Activated CD8-positive, alpha-beta memory T cell treated with anti-CD3 and anti-CD28 coated beads, Interleukin-2, amount 50 U/mL, for 48 hours (primary cell): Measurements from ENCODE around the gene GPER1.

ENCODE experiments used
- DNase-seq: peaks from one replicate; pipeline ENCODE4 v3.0.0-alpha.2; 2020

GPER1 gene

DNA sequence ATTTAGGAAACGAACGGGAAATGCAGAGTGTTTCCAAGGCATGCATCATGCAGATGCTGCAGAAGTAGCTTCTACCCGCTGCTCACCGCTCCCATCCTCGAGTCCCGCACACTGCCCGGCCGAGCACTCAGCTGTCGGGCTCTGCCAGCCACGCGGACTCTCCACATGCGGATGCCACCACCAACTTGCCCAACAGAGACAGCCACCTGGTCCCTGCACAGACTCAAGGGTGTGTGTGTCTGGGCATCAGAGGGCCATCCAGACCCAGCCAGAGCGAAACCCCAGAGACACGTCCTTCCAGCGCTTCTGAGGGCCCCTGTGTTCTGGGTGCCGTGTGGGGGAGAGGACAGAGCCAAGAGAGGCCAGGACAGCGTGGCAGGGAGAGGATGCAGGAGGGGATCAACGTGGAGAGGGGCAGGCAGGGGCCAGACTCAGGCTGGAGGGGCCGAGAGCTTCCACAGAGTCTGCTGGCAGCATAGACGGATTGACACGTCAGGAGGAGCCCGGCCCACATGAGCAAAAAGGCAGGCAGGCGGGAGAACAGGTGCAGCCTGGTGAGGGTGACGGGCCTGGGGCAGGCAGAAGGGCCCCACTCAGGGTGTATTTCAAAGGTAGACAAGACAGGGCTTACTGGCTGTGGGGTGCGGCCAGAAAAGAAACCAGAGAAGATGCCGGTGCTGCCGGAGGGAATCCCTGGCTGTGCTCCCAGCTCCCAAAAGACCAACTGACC, 18.3 kb downstream of the GPER1 start:
- DNase-seq = no peak

DNA sequence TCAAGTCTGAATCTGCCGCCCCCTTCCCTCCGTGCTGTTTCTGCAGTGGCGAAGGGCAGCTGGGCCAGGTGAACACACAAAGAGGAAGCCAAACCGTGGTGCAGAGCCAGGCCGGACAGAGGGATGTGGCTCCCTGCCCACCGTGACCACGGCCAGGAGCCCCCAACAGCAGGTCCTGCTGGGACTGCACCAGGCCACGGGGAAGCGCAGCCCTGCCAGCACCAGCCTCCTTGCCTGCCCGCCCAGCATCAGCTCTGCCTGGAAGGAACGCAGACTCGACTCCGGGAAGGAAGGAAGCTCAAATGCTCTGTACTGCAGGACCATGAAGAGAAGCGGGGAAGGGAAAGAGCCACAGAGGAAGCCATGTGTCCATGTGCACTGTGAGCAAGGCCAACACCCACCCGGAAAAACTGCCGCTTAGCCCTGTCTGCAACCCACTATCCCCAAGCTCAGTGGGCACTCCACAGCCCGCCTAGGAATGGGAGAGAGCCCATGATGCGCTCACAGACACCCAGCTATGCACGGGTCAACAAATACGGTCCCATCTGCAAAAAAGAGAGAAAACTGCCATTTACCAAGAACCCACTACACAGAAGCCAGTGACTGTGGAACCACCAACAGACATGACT, 19.0 kb downstream of the GPER1 start:
- no peak for DNase-seq

DNA sequence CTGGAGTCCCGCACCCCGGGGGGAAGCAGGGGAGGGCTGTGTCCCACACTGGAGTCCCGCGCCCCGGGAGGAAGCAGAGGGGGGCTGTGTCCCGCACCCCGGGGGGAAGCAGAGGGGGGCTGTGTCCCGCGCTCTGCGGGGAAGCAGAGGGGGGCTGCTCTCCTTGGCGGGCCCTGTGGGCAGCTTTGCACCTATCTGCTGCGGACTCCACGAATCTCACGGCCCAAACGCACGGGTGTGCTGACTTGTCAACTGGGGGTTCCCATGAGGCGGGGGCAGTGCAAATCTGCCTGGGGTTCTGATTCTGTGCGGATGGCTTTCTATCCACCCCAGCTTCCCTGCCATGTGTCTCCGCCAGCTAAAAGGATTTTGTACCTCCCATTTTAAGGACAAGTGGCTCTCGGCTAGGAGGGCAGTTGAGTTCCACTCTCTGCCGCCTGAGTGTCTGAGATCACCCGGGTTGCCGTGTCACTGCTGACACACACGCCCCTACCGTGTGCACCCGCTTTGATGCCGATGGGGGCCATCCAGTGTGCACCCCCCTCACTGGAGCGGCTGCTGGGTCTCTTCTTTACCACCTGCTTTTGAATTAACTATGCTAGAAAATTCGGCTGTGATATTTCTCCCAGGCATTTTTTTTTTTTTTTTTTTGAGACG, 20.5 kb downstream of the GPER1 start:
- no peak for DNase-seq

DNA sequence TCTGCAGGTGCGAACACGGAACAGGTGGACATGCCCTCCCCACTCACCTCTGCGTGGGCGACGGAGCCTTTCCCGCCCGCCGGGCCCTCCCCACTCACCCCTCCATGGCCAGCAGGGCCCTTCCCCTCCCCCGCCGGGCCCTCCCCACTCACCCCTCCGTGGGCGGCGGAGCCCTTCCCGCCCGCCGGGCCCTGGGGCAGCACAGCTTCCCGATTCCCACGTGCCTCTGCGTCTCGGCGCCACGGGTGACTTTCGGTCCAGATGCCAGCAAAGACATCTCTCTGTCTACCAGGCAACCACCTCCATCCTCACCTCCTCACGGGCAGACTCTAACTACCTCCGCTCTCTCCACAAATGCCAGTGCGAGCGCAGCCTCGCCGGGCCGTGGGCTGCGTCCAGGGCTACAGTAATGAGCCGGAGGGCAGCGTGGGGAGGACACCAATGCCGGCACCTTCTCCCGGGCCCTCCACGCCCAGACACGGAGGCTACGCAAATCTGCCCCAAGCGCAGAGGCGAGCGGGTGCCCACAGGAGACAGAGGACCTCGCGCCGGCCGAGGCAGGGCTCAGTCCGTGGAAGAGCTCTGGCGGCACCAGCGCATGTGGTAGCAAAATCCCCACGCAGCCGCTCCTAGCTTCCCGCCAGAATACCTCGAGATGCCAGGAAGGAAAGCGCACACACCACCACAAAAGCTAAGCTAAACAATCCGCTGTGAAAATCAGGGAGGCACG, 21.8 kb downstream of the GPER1 start:
- no peak for DNase-seq

DNA sequence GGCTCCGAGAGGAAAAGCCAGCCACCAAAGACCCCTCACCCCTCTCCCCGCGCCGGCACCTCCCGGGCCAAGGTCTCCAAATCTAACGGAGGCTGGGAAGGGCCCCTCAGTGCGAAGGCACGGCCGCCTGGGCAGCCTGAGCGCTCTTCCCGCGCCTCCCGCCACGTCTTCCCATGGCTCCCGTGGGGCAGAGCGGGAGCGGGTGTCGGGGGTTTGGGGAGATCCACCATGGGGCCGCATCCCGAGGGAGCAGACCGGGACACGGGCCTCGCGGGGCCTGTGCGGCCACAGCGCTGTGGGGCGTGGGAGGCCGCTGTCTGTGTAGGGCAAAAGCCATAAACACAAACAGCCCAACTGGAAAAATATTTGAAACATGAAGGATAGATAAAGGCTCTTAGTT, 22.4 kb downstream of the GPER1 start:
- no peak for DNase-seq

DNA sequence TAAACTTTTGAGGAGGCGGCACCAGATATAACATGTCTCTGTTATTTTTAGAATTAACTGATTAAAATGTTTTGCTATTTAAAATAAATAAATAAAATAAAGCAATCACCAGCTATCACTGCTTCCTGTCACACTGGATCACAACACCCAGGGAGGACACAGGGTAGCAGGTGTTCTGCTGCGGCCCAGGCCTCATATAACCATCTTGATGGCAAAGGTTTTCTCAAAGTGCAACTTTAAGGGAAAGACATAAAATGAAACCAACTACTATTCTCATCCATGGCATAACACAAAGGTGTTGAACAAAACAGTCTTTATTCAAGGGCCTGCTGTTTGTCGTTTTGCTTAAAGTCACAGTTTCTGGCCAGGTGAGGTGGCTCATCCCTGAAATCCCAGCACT, 23.2 kb downstream of the GPER1 start:
- DNase-seq = no peak

DNA sequence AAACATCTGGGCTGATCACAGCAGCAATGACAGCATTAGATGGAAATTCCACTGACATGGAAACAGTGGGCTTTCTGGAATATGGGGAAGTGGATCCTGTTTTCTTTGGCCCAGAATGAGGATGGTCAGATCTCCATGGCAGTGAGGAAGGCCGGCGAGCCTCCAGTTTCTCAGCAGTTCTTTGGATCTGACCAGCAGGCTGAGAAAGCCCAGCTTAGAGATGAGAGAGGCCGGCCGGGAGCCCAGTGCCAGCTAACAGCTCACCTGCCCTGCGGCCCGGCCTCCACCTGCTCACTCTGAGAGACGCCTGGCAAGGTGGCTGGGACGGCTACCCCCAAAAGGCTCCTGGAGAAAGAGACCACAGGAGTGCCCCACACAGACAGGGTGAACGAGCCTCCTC, 24.2 kb downstream of the GPER1 start:
- no peak for DNase-seq

DNA sequence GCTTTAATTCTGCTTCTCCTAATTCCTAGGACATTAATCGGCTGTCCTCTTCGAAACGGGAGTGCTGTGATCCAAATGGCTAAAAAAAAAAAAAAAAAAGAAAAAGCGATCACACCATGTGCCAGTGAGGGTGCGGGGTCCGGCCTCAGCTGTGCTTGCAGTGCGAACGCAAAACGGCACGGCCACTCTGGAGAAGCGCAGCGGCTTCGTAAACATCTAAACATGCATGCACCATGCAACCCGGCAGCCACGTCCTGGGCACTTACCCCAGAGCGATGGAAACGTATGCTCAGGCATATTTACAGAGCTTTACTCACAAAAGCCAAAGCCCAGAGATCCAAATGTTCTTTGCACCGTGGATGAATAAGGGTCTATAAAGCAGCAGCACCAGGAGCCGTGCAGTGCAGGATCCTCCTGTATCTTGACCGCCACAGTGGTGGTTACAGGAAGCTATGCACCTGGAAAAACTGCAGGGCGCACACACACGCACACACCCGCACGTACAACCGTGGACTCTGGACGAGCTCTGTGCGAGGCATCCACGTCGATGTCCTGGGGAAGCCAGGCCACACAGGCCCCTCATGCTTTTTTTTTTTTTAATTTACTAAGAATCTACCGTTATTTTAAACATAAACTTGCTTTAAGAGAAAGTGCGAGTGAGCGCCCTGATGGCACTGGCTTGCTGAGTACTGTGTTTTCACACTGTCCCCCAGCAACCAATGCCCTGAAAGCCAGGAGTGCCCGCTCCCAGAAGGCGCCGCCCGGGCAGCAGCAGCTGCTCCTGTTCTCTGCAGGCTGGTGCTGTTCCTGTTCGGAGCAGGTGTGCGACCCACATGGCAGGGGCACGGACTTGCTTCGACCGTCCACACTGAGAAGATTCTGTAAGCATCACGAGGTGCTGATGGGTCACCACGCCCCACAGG, 25.0 kb downstream of the GPER1 start:
- DNase-seq = no peak

DNA sequence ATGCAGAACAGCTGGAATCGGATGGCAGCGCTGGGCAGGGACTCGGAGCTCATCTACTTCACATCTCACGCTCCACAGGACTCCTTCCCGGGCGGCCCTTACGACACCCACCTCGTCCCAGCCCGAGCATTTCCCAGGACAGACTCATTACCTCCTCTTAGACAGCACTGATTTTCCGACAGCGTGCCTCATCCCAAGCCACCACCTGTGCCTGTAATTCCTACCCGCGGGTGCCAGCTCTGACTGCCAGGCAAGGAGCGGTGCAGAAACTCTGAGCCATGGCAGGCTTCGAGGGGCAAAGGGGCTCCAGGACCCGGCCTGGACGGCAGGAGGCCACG, 25.6 kb downstream of the GPER1 start:
- no peak for DNase-seq

DNA sequence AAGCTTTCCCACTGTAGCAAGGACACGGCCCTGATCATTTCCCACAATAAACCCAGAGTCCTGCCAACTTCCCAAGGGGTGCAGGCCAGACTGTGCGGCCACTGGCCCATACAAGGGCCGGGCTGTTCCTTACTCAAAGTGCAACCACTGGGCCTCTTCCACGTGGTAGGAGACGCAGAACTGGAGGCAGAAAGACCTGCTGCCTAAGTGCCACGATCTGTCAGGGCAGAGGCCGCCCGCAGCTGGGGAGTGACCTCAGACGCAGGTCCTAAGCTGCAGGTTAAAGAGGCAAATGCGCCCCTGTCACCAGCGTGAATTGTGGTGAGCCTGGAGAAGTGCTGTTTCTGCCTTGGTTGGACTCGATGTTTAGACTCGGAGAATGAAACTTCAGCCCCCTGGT, 26.2 kb downstream of the GPER1 start:
- DNase-seq = no peak

DNA sequence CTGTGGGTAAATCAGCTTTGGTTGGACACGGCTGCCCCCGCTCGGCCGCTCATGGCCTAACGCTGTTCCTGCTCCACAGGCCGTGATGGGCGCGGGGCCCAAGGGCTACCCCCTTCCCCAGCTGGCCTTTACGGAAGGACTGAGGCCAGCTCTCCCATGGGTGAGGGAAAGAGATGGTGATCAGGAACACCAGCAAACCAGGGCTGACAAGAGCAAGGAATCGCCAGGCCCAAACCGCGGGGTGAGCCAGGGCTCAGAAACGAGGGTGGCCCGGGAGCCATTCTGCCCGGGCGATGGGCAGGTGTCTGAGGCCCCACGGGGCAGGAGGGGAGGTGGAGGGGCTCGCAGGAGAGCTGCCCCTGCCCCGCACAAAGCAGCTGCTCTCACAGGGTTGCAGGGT, 26.6 kb downstream of the GPER1 start:
- no peak for DNase-seq

DNA sequence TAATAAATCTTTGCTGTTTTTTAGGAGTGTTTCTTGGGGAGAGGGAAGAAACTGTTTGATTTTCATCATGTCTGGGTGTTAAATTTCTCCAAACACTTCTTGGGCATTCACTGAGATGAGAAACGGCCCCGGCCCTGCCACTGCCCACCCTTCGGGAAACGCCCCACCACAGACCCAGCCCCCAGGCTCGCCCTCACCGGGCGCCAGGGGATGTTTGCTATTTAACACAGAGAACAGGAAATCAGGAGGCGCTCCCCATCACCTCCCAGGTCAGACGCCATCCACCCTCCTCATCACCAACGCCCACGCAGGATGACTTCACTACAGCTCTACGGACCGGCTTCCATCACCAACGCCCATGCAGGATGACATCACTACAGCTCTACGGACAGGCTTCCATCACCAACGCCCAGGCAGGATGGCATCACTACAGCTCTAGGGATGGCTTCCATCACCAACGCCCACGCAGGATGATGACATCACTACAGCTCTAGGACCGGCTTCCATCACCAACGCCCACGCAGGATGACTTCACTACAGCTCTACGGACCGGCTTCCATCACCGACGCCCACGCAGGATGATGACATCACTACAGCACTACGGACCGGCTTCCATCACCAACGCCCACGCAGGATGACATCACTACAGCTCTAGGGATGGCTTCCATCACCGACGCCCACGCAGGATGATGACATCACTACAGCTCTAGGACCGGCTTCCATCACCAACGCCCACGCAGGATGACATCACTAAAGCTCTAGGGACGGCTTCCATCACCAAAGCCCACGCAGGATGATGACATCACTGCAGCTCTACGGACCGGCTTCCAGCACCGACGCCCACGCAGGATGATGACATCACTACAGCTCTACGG, 27.5 kb downstream of the GPER1 start:
- peak; percentile 73 for DNase-seq

DNA sequence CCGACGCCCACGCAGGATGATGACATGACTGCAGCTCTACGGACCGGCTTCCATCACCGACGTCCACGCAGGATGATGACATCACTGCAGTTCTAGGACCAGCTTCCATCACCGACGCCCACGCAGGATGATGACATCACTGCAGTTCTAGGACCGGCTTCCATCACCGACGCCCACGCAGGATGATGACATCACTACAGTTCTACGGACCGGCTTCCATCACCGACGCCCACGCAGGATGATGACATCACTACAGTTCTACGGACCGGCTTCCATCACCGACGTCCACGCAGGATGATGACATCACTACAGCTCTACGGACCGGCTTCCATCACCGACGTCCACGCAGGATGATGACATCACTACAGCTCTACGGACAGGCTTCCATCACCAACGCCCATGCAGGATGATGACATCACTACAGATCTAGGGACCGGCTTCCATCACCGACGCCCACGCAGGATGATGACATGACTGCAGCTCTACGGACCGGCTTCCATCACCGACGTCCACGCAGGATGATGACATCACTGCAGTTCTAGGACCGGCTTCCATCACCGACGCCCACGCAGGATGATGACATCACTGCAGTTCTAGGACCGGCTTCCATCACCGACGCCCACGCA, 28.6 kb downstream of the GPER1 start:
- peak; percentile 73 for DNase-seq

DNA sequence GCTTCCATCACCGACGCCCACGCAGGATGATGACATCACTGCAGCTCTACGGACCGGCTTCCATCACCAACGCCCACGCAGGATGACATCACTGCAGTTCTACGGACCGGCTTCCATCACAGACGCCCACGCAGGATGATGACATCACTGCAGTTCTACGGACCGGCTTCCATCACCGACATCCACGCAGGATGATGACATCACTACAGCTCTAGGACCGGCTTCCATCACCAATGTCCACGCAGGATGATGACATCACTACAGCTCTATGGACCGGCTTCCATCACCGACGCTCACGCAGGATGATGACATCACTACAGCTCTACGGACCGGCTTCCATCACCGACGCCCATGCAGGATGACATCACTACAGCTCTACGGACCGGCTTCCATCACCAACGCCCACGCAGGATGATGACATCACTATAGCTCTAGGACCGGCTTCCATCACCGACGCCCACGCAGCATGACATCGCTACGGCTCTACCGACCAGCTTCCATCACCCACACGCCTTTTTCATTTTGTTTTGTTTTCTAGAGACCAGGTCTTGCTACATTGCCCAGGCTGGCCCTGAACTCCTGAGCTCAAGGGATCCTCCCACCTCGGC, 29.5 kb downstream of the GPER1 start:
- no peak for DNase-seq

DNA sequence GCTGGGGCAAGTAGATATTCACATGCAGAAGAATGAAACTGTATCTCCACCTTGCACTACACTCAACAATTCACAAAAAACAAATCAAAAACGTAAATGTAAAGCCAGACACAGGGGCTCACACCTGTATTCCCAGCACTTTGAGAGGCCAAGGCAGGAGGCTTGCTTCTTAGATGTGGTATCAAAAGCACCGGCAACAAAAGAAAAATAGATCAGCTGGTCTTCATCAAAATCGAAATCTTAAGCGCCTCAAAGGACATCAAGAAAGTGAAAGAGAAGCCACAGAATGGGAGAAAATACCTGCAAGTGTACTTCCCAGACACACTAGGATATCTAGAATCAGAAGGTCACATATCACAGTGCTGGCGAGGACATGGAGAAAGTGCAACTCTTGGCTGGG, 31.3 kb downstream of the GPER1 start:
- no peak for DNase-seq

DNA sequence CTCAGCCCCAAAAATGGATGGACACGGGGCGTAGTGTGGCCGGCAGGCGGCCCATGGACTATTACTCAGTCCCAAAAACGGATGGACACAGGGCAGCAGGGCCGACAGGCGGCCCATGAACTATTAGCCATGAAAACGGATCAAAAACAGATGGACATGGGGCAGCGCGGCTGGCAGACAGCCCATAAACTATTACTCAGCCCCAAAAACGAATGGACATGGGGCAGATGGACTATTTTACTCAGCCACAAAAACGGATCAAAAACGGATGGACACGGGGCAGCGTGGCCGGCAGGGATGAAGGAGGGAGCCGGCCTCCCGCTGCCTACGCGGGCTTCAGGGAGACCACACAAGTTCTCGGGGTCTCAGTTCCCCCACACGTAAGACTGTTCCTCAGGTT, 32.9 kb downstream of the GPER1 start:
- DNase-seq = no peak

DNA sequence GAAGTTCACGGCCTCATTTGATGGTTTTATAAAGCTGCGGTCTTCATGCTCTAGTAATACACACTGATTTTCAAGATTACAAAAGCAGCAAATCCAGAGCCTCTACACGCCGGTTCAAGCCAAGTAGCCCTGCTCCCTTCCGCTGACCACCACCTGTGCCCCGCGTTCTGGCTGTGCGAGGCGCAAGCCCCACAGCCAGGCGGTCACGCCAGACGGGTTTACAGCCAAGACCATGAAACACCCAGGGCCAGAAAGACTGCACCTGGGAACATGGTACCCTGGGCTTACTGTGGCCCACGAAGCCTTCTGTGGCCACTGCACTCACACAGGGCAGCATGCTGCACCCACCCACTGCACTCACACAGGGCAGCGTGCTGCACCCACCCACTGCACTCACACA, 33.6 kb downstream of the GPER1 start:
- no peak for DNase-seq

DNA sequence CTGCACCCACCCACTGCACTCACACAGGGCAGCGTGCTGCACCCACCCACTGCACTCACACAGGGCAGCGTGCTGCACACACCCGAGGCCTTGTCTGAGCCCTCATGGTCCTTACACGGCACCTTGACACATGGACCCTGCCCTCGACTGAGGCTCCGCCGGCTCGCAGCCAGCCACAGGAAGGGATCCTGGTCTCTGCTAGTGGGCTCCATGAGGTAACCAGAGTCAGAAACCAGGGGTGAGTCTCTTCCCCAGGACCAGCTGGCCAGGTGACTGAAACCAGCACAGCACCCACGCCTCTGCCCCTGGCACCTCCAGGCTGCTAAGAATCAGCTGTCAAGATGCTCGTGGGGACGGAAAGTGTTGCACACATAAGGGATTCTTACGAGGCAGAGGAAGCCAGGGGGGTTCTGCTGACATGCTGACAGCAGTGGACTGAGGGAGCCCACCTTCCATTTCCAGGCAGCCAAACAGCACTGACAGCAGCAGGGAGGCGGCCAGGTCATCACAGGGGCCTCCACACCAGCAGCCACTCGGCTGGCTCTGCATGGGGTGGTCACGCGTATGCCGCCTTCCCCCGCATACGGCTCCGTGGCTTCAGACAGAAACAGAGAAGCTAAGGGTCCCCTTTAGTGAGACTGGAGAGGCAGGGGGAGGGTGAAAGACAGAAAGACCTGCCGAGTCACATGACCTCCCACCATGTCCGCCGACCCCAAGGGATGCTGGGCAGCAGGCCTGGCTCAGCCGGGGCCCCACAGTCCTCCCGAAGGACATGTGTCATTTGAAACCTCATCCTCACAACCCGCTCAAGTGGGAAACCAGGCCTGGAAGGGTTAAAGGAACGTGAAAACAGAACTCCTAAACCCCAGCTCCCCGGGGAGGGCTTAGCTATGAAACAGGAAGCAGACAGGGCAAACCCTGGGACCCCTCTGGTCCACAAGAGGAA, 34.2 kb downstream of the GPER1 start:
- DNase-seq = no peak

DNA sequence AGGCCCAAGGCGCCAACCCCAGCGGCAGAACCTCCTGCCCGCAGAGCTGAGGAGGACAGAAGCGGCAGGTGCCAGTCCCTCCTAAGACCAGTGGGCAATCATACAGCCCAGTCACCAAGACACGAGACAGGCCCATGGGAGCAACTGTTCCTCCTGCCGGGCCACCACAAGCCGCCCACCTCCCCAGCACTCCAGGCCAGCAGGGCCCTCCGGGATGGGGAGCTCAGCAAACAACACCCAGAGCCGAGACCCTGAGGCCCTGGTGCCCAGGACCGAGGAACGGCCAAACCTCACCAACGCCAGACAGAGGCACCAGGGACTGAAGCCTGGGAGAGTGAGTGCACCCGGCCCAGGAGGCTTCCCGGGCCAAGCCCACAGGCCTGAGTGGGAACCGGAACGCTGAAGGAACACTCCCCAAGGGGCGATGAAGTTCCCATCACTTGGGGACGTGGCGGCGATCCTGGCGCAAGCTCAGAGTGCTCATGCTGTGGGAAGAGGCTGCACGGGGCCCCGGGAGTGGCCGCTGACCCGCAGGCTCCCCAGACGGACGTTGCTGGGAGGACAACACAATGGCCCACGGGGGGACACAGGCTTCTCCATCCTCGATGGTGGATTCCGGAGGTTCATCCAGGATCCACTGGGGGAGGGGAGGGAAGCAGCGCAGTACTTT, 35.1 kb downstream of the GPER1 start:
- DNase-seq = no peak
